Ectodermal cell (in vitro differentiated cells): ENCODE results near the gene RFX2.
A peak's percentile ranks its signal among the peaks of the same experiment; 100 is the strongest.
"Not testable (repeated sequence)": the region's sequence is repeated elsewhere in the genome, so short reads cannot be mapped to it uniquely, and the experiment has no call there.

Experiments used
- H3K27ac ChIP-seq: 2 replicates; pipeline ENCODE4 v1.7.0; 2013; ENCODE audit warnings: mild to moderate bottlenecking, low read depth, low read length; ENCODE audit not compliant: insufficient read depth, poor library complexity, severe bottlenecking
- H3K27me3 ChIP-seq: 2 replicates; pipeline ENCODE4 v1.7.0; 2013; ENCODE audit warnings: mild to moderate bottlenecking, low read length; ENCODE audit not compliant: insufficient read depth, control insufficient read depth, poor library complexity, severe bottlenecking
- H3K36me3 ChIP-seq: one replicate; pipeline ENCODE4 v1.7.0; 2013; ENCODE audit warnings: low read length; ENCODE audit not compliant: control insufficient read depth, insufficient read depth
- H3K4me1 ChIP-seq: one replicate; pipeline ENCODE4 v1.7.0; 2013; ENCODE audit warnings: low read length; ENCODE audit not compliant: control insufficient read depth, insufficient read depth
- H3K4me3 ChIP-seq: 2 replicates; pipeline ENCODE4 v1.7.0; 2013; ENCODE audit warnings: low read depth, low read length, control low read depth; ENCODE audit not compliant: insufficient read depth
- H3K9me3 ChIP-seq: 2 replicates; pipeline ENCODE4 v1.7.0; 2013; ENCODE audit warnings: mild to moderate bottlenecking, low read length, moderate library complexity; ENCODE audit not compliant: control insufficient read depth
- WGBS, 2 experiments: methylation state at CpG; one replicate each; pipeline ENCODE4 v1.1.7; 2013; ENCODE audit warnings: missing lambda C conversion rate in 2 of 2; 5-methylcytosine and 5-hydroxymethylcytosine counted together

Gene RFX2

GRCh38 chr19:6125571-6125989 lies 15.3 kb upstream of the RFX2 start:
- H3K4me3 ChIP-seq = no peak overlapping the region
- H3K27ac ChIP-seq = no peak overlapping the region
- H3K27me3 ChIP-seq = no peaks in the 10 kb centered on the region
- H3K36me3 ChIP-seq = no peaks in the 10 kb centered on the region
- H3K4me1 ChIP-seq = no peaks in the 10 kb centered on the region
- WGBS, 2 experiments = 24 to 27% methylated on average over 6 of the region's 6 CpGs
- H3K9me3 ChIP-seq = peaks cover 6% of the 10 kb centered on the region

- H3K27ac ChIP-seq = no peak overlapping the region
- H3K4me3 ChIP-seq = no peak overlapping the region
- no peaks in the 10 kb centered on the region for H3K4me1 ChIP-seq
- H3K27me3 ChIP-seq = no peaks in the 10 kb centered on the region
- no peaks in the 10 kb centered on the region for H3K36me3 ChIP-seq
- no peaks in the 10 kb centered on the region for H3K9me3 ChIP-seq
These were observed 8.7 kb upstream of the RFX2 start for GRCh38 chr19:6119031-6119430.

- Histone ChIP-seq H3K9me3 (no peaks in the 10 kb centered on the region), H3K4me1 (no peaks in the 10 kb centered on the region), H3K4me3 (no peak overlapping the region), H3K36me3 (no peaks in the 10 kb centered on the region), H3K27me3 (no peaks in the 10 kb centered on the region), H3K27ac (no peak overlapping the region)
- WGBS, 2 experiments = 50 to 55% methylated on average over 1 of the region's 2 CpGs
These were observed 7.7 kb upstream of the RFX2 start for GRCh38 chr19:6118043-6118442.

GRCh38 chr19:6117534-6117933 lies 7.2 kb upstream of the RFX2 start:
- Histone ChIP-seq H3K27ac (no peak overlapping the region), H3K4me3 (no peak overlapping the region), H3K27me3 (no peaks in the 10 kb centered on the region), H3K9me3 (no peaks in the 10 kb centered on the region), H3K4me1 (no peaks in the 10 kb centered on the region), H3K36me3 (no peaks in the 10 kb centered on the region)

- no peaks in the 10 kb centered on the region for H3K27me3 ChIP-seq
- H3K36me3 ChIP-seq = no peaks in the 10 kb centered on the region
- no peaks in the 10 kb centered on the region for H3K9me3 ChIP-seq
- no peaks in the 10 kb centered on the region for H3K4me1 ChIP-seq
- no peak overlapping the region for H3K4me3 ChIP-seq
- WGBS, 2 experiments = 85 to 87% methylated on average over 4 of the region's 4 CpGs
- no peak overlapping the region for H3K27ac ChIP-seq
These were observed 6.6 kb upstream of the RFX2 start for GRCh38 chr19:6116749-6117430.

- no peaks in the 10 kb centered on the region for H3K9me3 ChIP-seq
- no peaks in the 10 kb centered on the region for H3K4me1 ChIP-seq
- H3K27ac ChIP-seq = no peak overlapping the region
- no peaks in the 10 kb centered on the region for H3K36me3 ChIP-seq
- H3K27me3 ChIP-seq = no peaks in the 10 kb centered on the region
- 71 to 74% methylated on average over 1 of the region's 1 CpG for WGBS, 2 experiments
- H3K4me3 ChIP-seq = no peak overlapping the region
These were observed 5.7 kb upstream of the RFX2 start for GRCh38 chr19:6115992-6116391.

GRCh38 chr19:6113616-6114188 lies 3.4 kb upstream of the RFX2 start:
- no peak overlapping the region for H3K27ac ChIP-seq
- H3K4me3 ChIP-seq = no peak overlapping the region
- 77% methylated on average over 15 of the region's 15 CpGs for WGBS, 2 experiments
- H3K4me1 ChIP-seq = peaks cover 9% of the 10 kb centered on the region
- no peaks in the 10 kb centered on the region for H3K9me3 ChIP-seq
- H3K36me3 ChIP-seq = no peaks in the 10 kb centered on the region
- H3K27me3 ChIP-seq = peaks cover 14% of the 10 kb centered on the region

GRCh38 chr19:6109947-6110346 lies 353 bp downstream of the RFX2 start:
- Histone ChIP-seq H3K36me3 (no peaks in the 10 kb centered on the region), H3K27ac (no peak overlapping the region), H3K4me3 (peak overlapping the region; percentile 54), H3K4me1 (peaks cover 9% of the 10 kb centered on the region), H3K27me3 (peaks cover 25% of the 10 kb centered on the region), H3K9me3 (no peaks in the 10 kb centered on the region)
- WGBS, 2 experiments = 2% methylated on average over 38 of the region's 38 CpGs

- Histone ChIP-seq H3K4me1 (peaks cover 9% of the 10 kb centered on the region), H3K36me3 (no peaks in the 10 kb centered on the region), H3K27ac (no peak overlapping the region), H3K9me3 (no peaks in the 10 kb centered on the region), H3K27me3 (peaks cover 25% of the 10 kb centered on the region), H3K4me3 (peak overlapping the region; percentile 54)
- 6% methylated on average over 38 to 44 of the region's 47 CpGs for WGBS, 2 experiments
These were observed 1.3 kb downstream of the RFX2 start for GRCh38 chr19:6108721-6109633.

GRCh38 chr19:6106643-6107294 lies 3.5 kb downstream of the RFX2 start:
- H3K4me1 ChIP-seq, H3K36me3 ChIP-seq, H3K9me3 ChIP-seq, H3K27ac ChIP-seq, H3K4me3 ChIP-seq: not testable (repeated sequence)
- WGBS, 2 experiments = 92% methylated on average over 15 of the region's 15 CpGs
- peaks cover 25% of the 10 kb centered on the region for H3K27me3 ChIP-seq
